ENCODE data around the gene C7orf33. TPM values are rescaled to one million over a fixed set of nuclear protein-coding genes. Genes with fewer than 3 reads are reported as not detected.

C7orf33 gene
- total RNA-seq, 3 donors from 2014 or later, result not detected

DNA sequence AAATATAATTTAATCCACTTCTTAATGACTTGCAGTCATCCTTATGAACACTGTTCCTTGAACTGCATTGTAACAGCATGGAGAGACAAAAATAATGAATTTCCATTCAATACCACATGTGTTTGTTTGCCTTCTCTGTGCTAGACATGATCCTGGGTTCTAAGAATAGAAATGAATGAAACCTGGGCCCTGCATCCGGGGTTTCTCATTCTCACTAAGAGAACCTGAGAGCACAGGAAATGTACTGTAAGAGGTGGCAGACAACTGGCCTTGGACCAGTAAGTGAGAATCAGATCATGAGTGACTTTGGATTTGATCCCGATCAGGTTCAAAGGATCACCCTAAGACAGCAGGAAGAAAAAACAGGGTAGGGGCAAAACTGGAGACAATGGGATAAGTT is 70.9 kb downstream of the C7orf33 start:
- no peaks in the 10 kb centered on the region for H3K27me3 ChIP-seq
- no peaks in the 10 kb centered on the region for H3K4me1 ChIP-seq
- no peaks in the 10 kb centered on the region for H3K36me3 ChIP-seq
- no peaks in the 10 kb centered on the region for H3K9me3 ChIP-seq
- intact Hi-C loops (cut with DNase I; ENCODE audit: low total_unique reads), result no loop called here
- DNase-seq (ENCODE audit: low spot score in 2 of 2), result no peak
- H3K27ac ChIP-seq, result no peak overlapping the region
- no peak for TF ChIP-seq POLR2A (IDR thresholded peaks at IDR 0.05)
- no peak for TF ChIP-seq POLR2AphosphoS5 (IDR thresholded peaks at IDR 0.05)
- TF ChIP-seq, protein P1, sequence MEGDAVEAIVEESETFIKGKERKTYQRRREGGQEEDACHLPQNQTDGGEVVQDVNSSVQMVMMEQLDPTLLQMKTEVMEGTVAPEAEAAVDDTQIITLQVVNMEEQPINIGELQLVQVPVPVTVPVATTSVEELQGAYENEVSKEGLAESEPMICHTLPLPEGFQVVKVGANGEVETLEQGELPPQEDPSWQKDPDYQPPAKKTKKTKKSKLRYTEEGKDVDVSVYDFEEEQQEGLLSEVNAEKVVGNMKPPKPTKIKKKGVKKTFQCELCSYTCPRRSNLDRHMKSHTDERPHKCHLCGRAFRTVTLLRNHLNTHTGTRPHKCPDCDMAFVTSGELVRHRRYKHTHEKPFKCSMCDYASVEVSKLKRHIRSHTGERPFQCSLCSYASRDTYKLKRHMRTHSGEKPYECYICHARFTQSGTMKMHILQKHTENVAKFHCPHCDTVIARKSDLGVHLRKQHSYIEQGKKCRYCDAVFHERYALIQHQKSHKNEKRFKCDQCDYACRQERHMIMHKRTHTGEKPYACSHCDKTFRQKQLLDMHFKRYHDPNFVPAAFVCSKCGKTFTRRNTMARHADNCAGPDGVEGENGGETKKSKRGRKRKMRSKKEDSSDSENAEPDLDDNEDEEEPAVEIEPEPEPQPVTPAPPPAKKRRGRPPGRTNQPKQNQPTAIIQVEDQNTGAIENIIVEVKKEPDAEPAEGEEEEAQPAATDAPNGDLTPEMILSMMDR (IDR thresholded peaks at IDR 0.05), result no peak
- H3K4me3 ChIP-seq, result no peak overlapping the region

GRCh38 chr7:148662646-148663045 is 72.1 kb downstream of the C7orf33 start:
- Histone ChIP-seq H3K9me3 (no peaks in the 10 kb centered on the region), H3K27ac (no peak overlapping the region), H3K36me3 (no peaks in the 10 kb centered on the region), H3K4me3 (no peak overlapping the region), H3K27me3 (no peaks in the 10 kb centered on the region), H3K4me1 (no peaks in the 10 kb centered on the region)
- intact Hi-C loops (cut with DNase I; ENCODE audit: low total_unique reads), result no loop called here
- TF ChIP-seq POLR2AphosphoS5 (IDR thresholded peaks at IDR 0.05) (no peak), POLR2A (IDR thresholded peaks at IDR 0.05) (no peak)
- TF ChIP-seq, protein P1 (IDR thresholded peaks at IDR 0.05), result no peak
- no peak for DNase-seq (ENCODE audit: low spot score in 2 of 2)

DNA sequence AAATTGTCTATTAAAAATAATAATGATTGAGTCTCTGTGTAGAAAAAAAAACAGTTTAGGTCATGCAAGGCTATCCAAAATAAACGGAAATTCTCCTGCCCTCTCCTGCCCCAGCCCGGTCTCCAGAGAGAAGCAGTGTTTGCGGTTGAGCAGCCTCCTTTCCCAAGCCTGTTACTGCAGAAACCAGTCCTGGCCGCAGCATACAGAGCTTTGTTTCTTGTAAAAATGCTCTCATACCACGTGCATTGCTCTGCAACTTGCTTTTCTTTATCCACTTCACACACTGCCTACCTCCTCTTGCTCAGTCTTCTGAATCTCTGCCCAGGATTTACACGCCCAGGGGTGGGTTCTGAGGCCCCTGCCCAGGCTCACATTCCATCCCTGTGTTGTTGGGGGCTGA is 73.8 kb downstream of the C7orf33 start:
- Histone ChIP-seq H3K9me3 (no peaks in the 10 kb centered on the region), H3K27me3 (no peaks in the 10 kb centered on the region), H3K4me1 (no peaks in the 10 kb centered on the region), H3K36me3 (no peaks in the 10 kb centered on the region), H3K27ac (no peak overlapping the region), H3K4me3 (no peak overlapping the region)
- TF ChIP-seq POLR2AphosphoS5 (IDR thresholded peaks at IDR 0.05), result no peak
- TF ChIP-seq, protein P1 (IDR thresholded peaks at IDR 0.05), result no peak
- no peak for TF ChIP-seq POLR2A (IDR thresholded peaks at IDR 0.05)
- no peak for DNase-seq (ENCODE audit: low spot score in 2 of 2)
- intact Hi-C loops (cut with DNase I; ENCODE audit: low total_unique reads), result no loop called here

- intact Hi-C loops (cut with DNase I; ENCODE audit: low total_unique reads), result no loop called here
- H3K27me3 ChIP-seq, result no peaks in the 10 kb centered on the region
- TF ChIP-seq POLR2AphosphoS5 (IDR thresholded peaks at IDR 0.05) (no peak), POLR2A (IDR thresholded peaks at IDR 0.05) (no peak)
- TF ChIP-seq, protein P1 (IDR thresholded peaks at IDR 0.05), result no peak
- no peak for DNase-seq (ENCODE audit: low spot score in 2 of 2)
- no peak overlapping the region for H3K27ac ChIP-seq
- no peaks in the 10 kb centered on the region for H3K4me1 ChIP-seq
- H3K9me3 ChIP-seq, result no peaks in the 10 kb centered on the region
- no peaks in the 10 kb centered on the region for H3K36me3 ChIP-seq
- H3K4me3 ChIP-seq, result no peak overlapping the region
Measured at GRCh38 chr7:148665221-148665620, 74.7 kb downstream of the C7orf33 start.

Other genes with a start within 250 kb of the C7orf33 start
- 10 to 100 TPM; 61.6 to 71.4 (median 65.4) TPM for gene CUL1, start 108.1 kb downstream of the C7orf33 start, total RNA-seq